GM12878 (cell line): ENCODE data around the gene TROAP. TPM values are rescaled to one million over a fixed set of nuclear protein-coding genes. Genes with fewer than 3 reads are reported as not detected.

Experiments used
- ATAC-seq: fragments of 200-7000 bp; cut with Tn5 transposase; 3 replicates; pipeline ENCODE4 v1.9.1; 2020; ENCODE audit warnings: mild to moderate bottlenecking, moderate library complexity
- BruUV-seq: library from RNA; stranded (reverse); fragments of 400-500 nt; replicated peaks from 2 replicates; lab custom pipeline; 2021; lab: Mats Ljungman, UMichigan
- CTCF ChIA-PET: fragments of 300-600 bp; sonication (Branson Sonifier 250); formaldehyde crosslinking; extraction: SDS; loops from one replicate; lab custom pipeline; 2021; ENCODE audit warnings: inconsistent platforms; lab: Yijun Ruan, JAX
- POLR2A ChIA-PET: fragments of 350-600 bp; formaldehyde crosslinking; extraction: SDS; loops from one replicate; lab custom pipeline; 2021; ENCODE audit warnings: inconsistent platforms; lab: Charles Lee
- RAD21 ChIA-PET: fragments of 300-600 bp; sonication (Branson Sonifier 250); formaldehyde crosslinking; loops from one replicate; lab custom pipeline; 2023; ENCODE audit warnings: antibody characterized with exemption; ENCODE audit not compliant: unreplicated experiment; lab: Charles Lee
- SMC1A ChIA-PET: fragments of 300-600 bp; sonication (Branson Sonifier 250); formaldehyde crosslinking; loops from one replicate; lab custom pipeline; 2023; ENCODE audit not compliant: unreplicated experiment, uncharacterized antibody; lab: Charles Lee
- DNase-seq: peaks from one replicate; pipeline ENCODE4 v3.0.0-alpha.2; 2011; ENCODE audit warnings: low read depth, low spot score
- FAIRE-seq: peaks from 3 replicates; lab custom pipeline; 2011; peaks lifted over from hg19 to GRCh38; lab: Jason Lieb, UNC
- H2AFZ ChIP-seq: 2 replicates; pipeline ENCODE4 v1.6.0; 2011; ENCODE audit warnings: low read depth, low read length, control low read depth; ENCODE audit not compliant: control insufficient read depth
- H3K27ac ChIP-seq: 2 replicates; pipeline ENCODE4 v1.5.1; 2011; ENCODE audit warnings: control low read depth; ENCODE audit not compliant: control insufficient read depth, insufficient read depth
- H3K27me3 ChIP-seq, 2 experiments: replicated peaks in 1 of 2; 2 replicates each; pipeline versions ENCODE4 v1.6.0 to v1.6.1; 2011; ENCODE audit warnings: low read length in 1 of 2; ENCODE audit not compliant: control insufficient read depth in 2 of 2, insufficient read depth in 2 of 2
- H3K36me3 ChIP-seq, 2 experiments: 2 replicates each; pipeline ENCODE4 v1.5.1; 2011; ENCODE audit warnings: low read length in 1 of 2; ENCODE audit not compliant: control insufficient read depth in 2 of 2, insufficient read depth in 2 of 2
- H3K4me1 ChIP-seq: 2 replicates; pipeline ENCODE4 v1.6.1; 2011; ENCODE audit warnings: mild to moderate bottlenecking, low read length, moderate library complexity, mixed read lengths; ENCODE audit not compliant: control insufficient read depth, insufficient read depth
- H3K4me2 ChIP-seq: 2 replicates; pipeline ENCODE4 v1.6.0; 2011; ENCODE audit warnings: control low read depth; ENCODE audit not compliant: control insufficient read depth, insufficient read depth
- H3K4me3 ChIP-seq: fragments of 200-600 bp; sonication (generic); 2 replicates; pipeline ENCODE4 v1.5.1; 2016
- H3K79me2 ChIP-seq: 2 replicates; pipeline ENCODE4 v1.6.0; 2011; ENCODE audit warnings: low read length; ENCODE audit not compliant: control insufficient read depth, insufficient read depth
- H3K9ac ChIP-seq: 2 replicates; pipeline ENCODE4 v1.8.0; 2011; ENCODE audit warnings: low read length, control low read depth, mixed read lengths; ENCODE audit not compliant: control insufficient read depth, insufficient read depth
- H3K9me3 ChIP-seq: replicated peaks from 3 replicates; pipeline ENCODE4 v1.5.1; 2011; ENCODE audit warnings: mild to moderate bottlenecking, low read length; ENCODE audit not compliant: control insufficient read depth, insufficient read depth
- H4K20me1 ChIP-seq: 2 replicates; pipeline ENCODE4 v1.6.0; 2011; ENCODE audit not compliant: control insufficient read depth, insufficient read depth
- CREB1 ChIP-seq: IDR thresholded peaks from 2 replicates; pipeline ENCODE4 v1.6.1; 2012; ENCODE audit warnings: low read depth, mild to moderate bottlenecking, inconsistent platforms
- EED ChIP-seq: sonication (generic); IDR thresholded peaks from 2 replicates; pipeline ENCODE4 v1.6.1; 2016; ENCODE audit warnings: antibody characterized with exemption, low read depth
- EGR1 ChIP-seq, 2 experiments: IDR thresholded peaks; 1 replicate in 1 of 2; 2 replicates in 1 of 2; pipeline ENCODE4 v1.6.1; 2011 to 2012; ENCODE audit warnings: low read depth in 2 of 2, low read length in 2 of 2, borderline replicate concordance in 1 of 2, mild to moderate bottlenecking in 1 of 2, moderate library complexity in 1 of 2
- EP300 ChIP-seq, 2 experiments: fragments of 150-350 bp in 1 of 2; IDR thresholded peaks; 2 replicates each; pipeline ENCODE4 v1.6.1; 2011 to 2012; ENCODE audit warnings: low read depth in 2 of 2, low read length in 2 of 2, borderline replicate concordance in 1 of 2, improper control_type of control experiment in 1 of 2, inconsistent platforms in 1 of 2; ENCODE audit not compliant: control insufficient read depth in 1 of 2
- EZH2 ChIP-seq: IDR thresholded peaks from 2 replicates; pipeline ENCODE4 v1.6.1; 2012; ENCODE audit warnings: low read depth, mild to moderate bottlenecking, control low read depth, inconsistent platforms, low read length, borderline replicate concordance; ENCODE audit not compliant: control insufficient read depth
- KAT2A ChIP-seq: conservative IDR thresholded peaks from 2 replicates; pipeline ENCODE4 v1.6.1; 2011; ENCODE audit warnings: low read depth, low read length; ENCODE audit not compliant: control insufficient read depth
- KDM1A ChIP-seq: fragments of 200-600 bp; sonication (generic); IDR thresholded peaks from 2 replicates; pipeline ENCODE4 v1.6.1; 2016; ENCODE audit warnings: borderline replicate concordance
- KLF5 ChIP-seq: fragments of 450-650 bp; IDR thresholded peaks from 2 replicates; pipeline ENCODE4 v1.6.1; 2014; ENCODE audit warnings: mild to moderate bottlenecking; ENCODE audit not compliant: partially characterized antibody
- NR2F1 ChIP-seq: fragments of 450-650 bp; conservative IDR thresholded peaks from 2 replicates; pipeline ENCODE4 v1.6.1; 2017; ENCODE audit warnings: mild to moderate bottlenecking
- RFX5 ChIP-seq: IDR thresholded peaks from 2 replicates; pipeline ENCODE4 v1.6.1; 2011; ENCODE audit warnings: low read depth, low read length, improper control_type of control experiment
- SUZ12 ChIP-seq: fragments of 200-600 bp; sonication (generic); IDR thresholded peaks from one replicate; pipeline ENCODE4 v1.6.1; 2018; ENCODE audit warnings: antibody characterized with exemption, mild to moderate bottlenecking; ENCODE audit not compliant: unreplicated experiment
- WGBS: methylation state at CpG from one replicate; pipeline ENCODE4 v1.1.6; 2016; ENCODE audit warnings: low lambda C conversion rate; ENCODE audit not compliant: insufficient replicate concordance, insufficient coverage; ENCODE audit errors: missing lambda C conversion rate; 5-methylcytosine and 5-hydroxymethylcytosine counted together
- in situ Hi-C: fragments of 300-500 bp; cut with MboI; formaldehyde crosslinking; loops from 9 replicates; pipeline ENCODE4 v1.14.3; 2018; ENCODE audit warnings: mixed read lengths
- intact Hi-C: fragments of 100-400 bp; cut with micrococcal nuclease; formaldehyde crosslinking; loops from one replicate; pipeline ENCODE4 v1.14.2; 2022; ENCODE audit not compliant: unreplicated experiment
- polyA plus RNA-seq, 11 experiments: library from polyadenylated mRNA; depleted of rRNA in 4 of 11; unstranded in 6 of 11; stranded (reverse) in 5 of 11; fragments of >200 nt; fragmentation: Nextera tagmentation in 4 of 11; fragmentation: Illumina TruSeq in 1 of 11; extraction: Ambion mirVana in 4 of 11; extraction: Trizol in 1 of 11; gene quantifications; 1 replicate in 1 of 11; 2 replicates in 10 of 11; pipeline versions ENCODE4 v1.2.1 to v1.2.3, GENCODE V29; 2011 to 2016; ENCODE audit warnings: inconsistent platforms in 2 of 11, missing spikeins in 2 of 11, low read depth in 1 of 11
- total RNA-seq, 4 experiments: library from RNA; depleted of rRNA in 3 of 4; stranded (reverse); fragments of >200 nt in 3 of 4; fragmentation: Illumina TruSeq in 1 of 4; extraction: Trizol in 1 of 4; gene quantifications; 2 replicates each; pipeline versions ENCODE4 v1.2.1 to v1.2.3, GENCODE V29; 2013 to 2021
- TF ChIP-seq, protein P1 (sequence below): fragments of 450-650 bp; IDR thresholded peaks from 2 replicates; pipeline ENCODE4 v1.6.1; 2017; ENCODE audit warnings: low read depth, mild to moderate bottlenecking, moderate library complexity
- TF ChIP-seq, protein P2 (sequence below): IDR thresholded peaks from 2 replicates; pipeline ENCODE4 v1.6.1; 2011; ENCODE audit warnings: borderline replicate concordance, low read depth, mild to moderate bottlenecking, moderate library complexity, low read length; ENCODE audit not compliant: insufficient read depth, poor library complexity, severe bottlenecking
- TF ChIP-seq, protein P3 (sequence below): fragments of 450-650 bp; formaldehyde crosslinking; IDR thresholded peaks from 2 replicates; pipeline ENCODE4 v1.5.0; 2022; ENCODE audit warnings: mild to moderate bottlenecking, missing genetic modification characterization

Gene TROAP
- total and polyA plus RNA-seq, 10 of the 15 experiments (the other 5 are each of a cell fraction or from before 2014, with no cell fraction given) = 26.8 to 93.7 (median 52.6) TPM

DNA sequence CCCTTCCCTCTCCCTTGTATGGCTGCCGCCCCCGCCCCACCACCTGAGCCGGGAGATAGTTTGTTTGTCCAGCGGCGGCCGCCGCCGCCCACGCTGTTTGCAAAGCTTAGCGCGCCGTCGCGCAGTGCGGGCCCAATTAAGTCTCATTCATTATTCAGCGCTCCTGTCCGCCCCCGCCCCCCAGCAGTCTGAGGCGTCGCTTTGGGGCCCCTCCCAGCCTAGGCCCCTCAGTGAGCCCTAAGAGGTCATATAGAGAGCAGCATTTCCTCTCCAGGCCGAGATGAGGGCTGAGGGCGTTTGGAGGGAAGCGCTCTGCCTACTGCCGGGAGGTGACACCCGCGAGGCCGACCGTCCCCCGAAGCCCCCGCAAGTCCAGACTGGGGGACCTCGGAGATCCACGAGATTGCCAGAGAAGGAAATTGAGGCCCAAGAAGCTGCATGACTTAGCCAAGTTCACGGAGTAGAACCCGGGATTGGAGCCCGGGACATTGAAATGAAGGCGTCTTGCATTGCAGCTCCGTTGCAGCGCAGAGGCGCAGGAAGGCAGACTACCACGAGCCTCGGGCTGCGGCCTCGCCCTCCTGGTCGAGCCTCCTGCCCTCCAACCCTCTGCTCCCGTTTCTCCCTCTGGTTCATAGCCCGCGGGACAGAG lies 23.7 kb downstream of the TROAP start, which contains the start of gene DNAJC22:
Gene DNAJC22 (plus strand): TSS at position 230 of the 652 bp plus-strand sequence. CDS start 1,985 bp downstream, outside the sequence.
- H3K9ac ChIP-seq = no peak within 1 kb of the TSS; the same call in 1 of the 2 replicates
- POLR2A ChIA-PET = interaction anchor here (0.6 to 2.0 kb wide), 3 partner anchors 20 to 76 kb away, joined by 4 to 10 read pairs (median 5); partner anchors contain the start of gene SPATS2
- RAD21 ChIA-PET = interaction anchor here (0.5 to 4.5 kb wide), 12 partner anchors 12 to 768 kb away, joined by 3 to 54 read pairs (median 4); no protein-coding TSS in a partner anchor
- peaks cover 38% of the 10 kb centered on the region for H3K4me1 ChIP-seq
- in situ Hi-C loops (no loop called here), intact Hi-C loops (no loop called here)
- H3K4me2 ChIP-seq = peak within 1 kb of the TSS; percentile 97
- no peaks in the 10 kb centered on the region for H3K36me3 ChIP-seq
- no TSS peak for BruUV-seq
- peak; percentile 22 for ATAC-seq
- H3K27ac ChIP-seq = no peak within 1 kb of the TSS
- FAIRE-seq = no peak
- WGBS = 6% methylated on average over 39 of the region's 47 CpGs
- no peak for DNase-seq
- peak within 1 kb of the TSS; percentile 61 for H2AFZ ChIP-seq
- no peaks in the 10 kb centered on the region; the same call in 1 of the 2 replicates for H4K20me1 ChIP-seq
- CTCF ChIA-PET = interaction anchor here (0.6 to 9.5 kb wide), 23 partner anchors 11 to 464 kb away, joined by 3 to 231 read pairs (median 4); partner anchors contain the start of genes FAM186B, PRPH, SPATS2 and TROAP
- H3K4me3 ChIP-seq = peak within 1 kb of the TSS; percentile 49
- peaks cover 16 to 27% of the 10 kb centered on the region in 2 experiments for H3K27me3 ChIP-seq
- no peaks in the 10 kb centered on the region for H3K9me3 ChIP-seq
- H3K79me2 ChIP-seq = no peaks in the 10 kb centered on the region
- SMC1A ChIA-PET = interaction anchor here (0.9 to 4.5 kb wide), 7 partner anchors 11 to 168 kb away, joined by 3 to 30 read pairs (median 5); partner anchors contain the start of gene TROAP
- TF ChIP-seq EP300 (IDR thresholded peaks at IDR 0.05; ENCODE audit: borderline replicate concordance in 1 of 2, control insufficient read depth in 1 of 2, low read depth in 2 of 2, low read length in 2 of 2) (no peak), RFX5 (no peak), EZH2 (no peak), NR2F1 (0 out of 2 replicates have a peak, but pooled peaks have one; percentile 30), KDM1A (no peak), SUZ12 (peak; percentile 100), CREB1 (no peak), KAT2A (no peak), EED (no peak), EGR1 (IDR thresholded peaks at IDR 0.05; ENCODE audit: borderline replicate concordance in 1 of 2, low read depth in 2 of 2, low read length in 2 of 2) (peak in 1 of 2 experiments; percentile 87; a peak in 2 of 3 replicates), KLF5 (no peak)
- TF ChIP-seq, protein P1, sequence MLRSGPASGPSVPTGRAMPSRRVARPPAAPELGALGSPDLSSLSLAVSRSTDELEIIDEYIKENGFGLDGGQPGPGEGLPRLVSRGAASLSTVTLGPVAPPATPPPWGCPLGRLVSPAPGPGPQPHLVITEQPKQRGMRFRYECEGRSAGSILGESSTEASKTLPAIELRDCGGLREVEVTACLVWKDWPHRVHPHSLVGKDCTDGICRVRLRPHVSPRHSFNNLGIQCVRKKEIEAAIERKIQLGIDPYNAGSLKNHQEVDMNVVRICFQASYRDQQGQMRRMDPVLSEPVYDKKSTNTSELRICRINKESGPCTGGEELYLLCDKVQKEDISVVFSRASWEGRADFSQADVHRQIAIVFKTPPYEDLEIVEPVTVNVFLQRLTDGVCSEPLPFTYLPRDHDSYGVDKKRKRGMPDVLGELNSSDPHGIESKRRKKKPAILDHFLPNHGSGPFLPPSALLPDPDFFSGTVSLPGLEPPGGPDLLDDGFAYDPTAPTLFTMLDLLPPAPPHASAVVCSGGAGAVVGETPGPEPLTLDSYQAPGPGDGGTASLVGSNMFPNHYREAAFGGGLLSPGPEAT = no peak
- TF ChIP-seq, protein P2, sequence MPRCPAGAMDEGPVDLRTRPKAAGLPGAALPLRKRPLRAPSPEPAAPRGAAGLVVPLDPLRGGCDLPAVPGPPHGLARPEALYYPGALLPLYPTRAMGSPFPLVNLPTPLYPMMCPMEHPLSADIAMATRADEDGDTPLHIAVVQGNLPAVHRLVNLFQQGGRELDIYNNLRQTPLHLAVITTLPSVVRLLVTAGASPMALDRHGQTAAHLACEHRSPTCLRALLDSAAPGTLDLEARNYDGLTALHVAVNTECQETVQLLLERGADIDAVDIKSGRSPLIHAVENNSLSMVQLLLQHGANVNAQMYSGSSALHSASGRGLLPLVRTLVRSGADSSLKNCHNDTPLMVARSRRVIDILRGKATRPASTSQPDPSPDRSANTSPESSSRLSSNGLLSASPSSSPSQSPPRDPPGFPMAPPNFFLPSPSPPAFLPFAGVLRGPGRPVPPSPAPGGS = no peak
- TF ChIP-seq, protein P3, sequence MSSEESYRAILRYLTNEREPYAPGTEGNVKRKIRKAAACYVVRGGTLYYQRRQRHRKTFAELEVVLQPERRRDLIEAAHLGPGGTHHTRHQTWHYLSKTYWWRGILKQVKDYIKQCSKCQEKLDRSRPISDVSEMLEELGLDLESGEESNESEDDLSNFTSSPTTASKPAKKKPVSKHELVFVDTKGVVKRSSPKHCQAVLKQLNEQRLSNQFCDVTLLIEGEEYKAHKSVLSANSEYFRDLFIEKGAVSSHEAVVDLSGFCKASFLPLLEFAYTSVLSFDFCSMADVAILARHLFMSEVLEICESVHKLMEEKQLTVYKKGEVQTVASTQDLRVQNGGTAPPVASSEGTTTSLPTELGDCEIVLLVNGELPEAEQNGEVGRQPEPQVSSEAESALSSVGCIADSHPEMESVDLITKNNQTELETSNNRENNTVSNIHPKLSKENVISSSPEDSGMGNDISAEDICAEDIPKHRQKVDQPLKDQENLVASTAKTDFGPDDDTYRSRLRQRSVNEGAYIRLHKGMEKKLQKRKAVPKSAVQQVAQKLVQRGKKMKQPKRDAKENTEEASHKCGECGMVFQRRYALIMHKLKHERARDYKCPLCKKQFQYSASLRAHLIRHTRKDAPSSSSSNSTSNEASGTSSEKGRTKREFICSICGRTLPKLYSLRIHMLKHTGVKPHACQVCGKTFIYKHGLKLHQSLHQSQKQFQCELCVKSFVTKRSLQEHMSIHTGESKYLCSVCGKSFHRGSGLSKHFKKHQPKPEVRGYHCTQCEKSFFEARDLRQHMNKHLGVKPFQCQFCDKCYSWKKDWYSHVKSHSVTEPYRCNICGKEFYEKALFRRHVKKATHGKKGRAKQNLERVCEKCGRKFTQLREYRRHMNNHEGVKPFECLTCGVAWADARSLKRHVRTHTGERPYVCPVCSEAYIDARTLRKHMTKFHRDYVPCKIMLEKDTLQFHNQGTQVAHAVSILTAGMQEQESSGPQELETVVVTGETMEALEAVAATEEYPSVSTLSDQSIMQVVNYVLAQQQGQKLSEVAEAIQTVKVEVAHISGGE = no peak
